ENCODE measurements around the gene CACHD1. TPM values are rescaled to one million over a fixed set of nuclear protein-coding genes. Genes with fewer than 3 reads are reported as not detected.

Gene CACHD1
- total RNA-seq, 1 donor from 2014 or later = 41.0 TPM

DNA sequence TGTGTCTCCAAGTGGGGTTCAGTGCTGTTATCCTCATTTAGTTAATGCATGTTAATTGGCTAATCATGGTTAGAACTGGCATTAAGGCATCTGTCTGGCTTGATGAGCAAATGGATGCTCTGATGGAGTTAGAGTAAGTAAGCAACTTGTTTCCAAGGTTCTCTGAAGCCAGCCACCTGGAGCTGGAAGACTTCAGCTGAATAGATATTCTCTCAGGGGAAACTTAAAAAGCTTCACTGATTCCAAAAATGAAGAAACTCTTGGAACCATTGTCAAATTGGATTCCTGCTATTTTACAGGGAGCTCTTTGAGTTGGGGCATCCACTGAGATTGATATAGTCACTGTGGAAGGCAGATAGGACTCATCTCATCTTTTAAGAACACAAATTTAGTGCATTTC, 118.9 kb downstream of the CACHD1 start:
- Mint-ChIP-seq H3K4me1 (peaks cover 11% of the 10 kb centered on the region), H3K9me3 (peaks cover 9% of the 10 kb centered on the region), H3K27ac (ENCODE audit: unreplicated experiment) (no peak overlapping the region), H3K36me3 (ENCODE audit: low read depth) (peaks cover 25% of the 10 kb centered on the region), H3K27me3 (ENCODE audit: low read depth) (no peaks in the 10 kb centered on the region), H3K4me3 (no peak overlapping the region)
- no peak for DNase-seq (ENCODE audit: low read depth, low spot score)
- no peak for TF ChIP-seq CTCF (conservative IDR thresholded peaks at IDR 0.05)

DNA sequence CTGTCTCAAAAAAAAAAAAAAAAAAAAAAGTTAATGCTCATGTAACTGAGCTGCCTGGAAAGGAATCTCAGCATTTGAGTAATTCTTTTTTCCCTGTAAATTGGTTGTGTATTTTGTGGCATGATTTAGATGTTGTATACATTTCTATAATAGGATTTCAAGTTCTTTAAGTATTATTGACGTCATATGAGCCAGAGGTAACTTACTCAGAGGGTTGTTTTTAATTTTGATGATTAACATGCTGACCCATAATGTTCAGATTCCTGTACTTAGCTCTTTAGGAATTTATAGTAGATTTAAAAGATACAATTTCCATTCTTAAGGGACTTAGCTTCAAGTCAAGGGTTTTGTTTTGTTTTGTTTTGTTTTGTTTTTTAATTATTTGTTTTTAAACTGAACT, 120.4 kb downstream of the CACHD1 start:
- Mint-ChIP-seq H3K27me3 (ENCODE audit: low read depth) (no peaks in the 10 kb centered on the region), H3K27ac (ENCODE audit: unreplicated experiment) (no peak overlapping the region), H3K4me1 (peaks cover 20% of the 10 kb centered on the region), H3K4me3 (no peak overlapping the region), H3K9me3 (peaks cover 5% of the 10 kb centered on the region), H3K36me3 (ENCODE audit: low read depth) (peaks cover 16% of the 10 kb centered on the region)
- no peak for TF ChIP-seq CTCF (conservative IDR thresholded peaks at IDR 0.05)
- no peak for DNase-seq (ENCODE audit: low read depth, low spot score)

DNA sequence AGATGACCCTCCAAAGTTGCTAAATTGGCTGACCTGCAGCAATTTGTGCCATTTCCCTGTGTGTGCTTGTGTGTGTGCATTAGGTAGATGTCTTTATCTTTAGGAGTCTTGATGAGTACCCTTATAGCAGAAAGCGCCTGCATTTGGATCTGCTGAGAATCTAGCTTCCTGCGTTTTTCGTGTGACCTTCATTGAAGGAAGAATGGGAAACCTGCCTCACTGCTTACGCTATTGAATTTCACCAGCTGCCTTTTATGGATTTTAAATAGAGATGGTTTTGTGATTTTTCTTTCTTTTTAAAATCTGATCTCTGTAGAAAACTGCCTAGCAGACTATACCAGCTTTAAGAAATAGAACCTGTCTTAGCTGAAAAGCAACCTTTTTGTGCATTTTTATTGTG, 124.5 kb downstream of the CACHD1 start:
- DNase-seq (ENCODE audit: low read depth, low spot score) = no peak
- no peak for TF ChIP-seq CTCF (conservative IDR thresholded peaks at IDR 0.05)
- no peak overlapping the region for H3K4me3 Mint-ChIP-seq
- peaks cover 49% of the 10 kb centered on the region for H3K4me1 Mint-ChIP-seq
- H3K9me3 Mint-ChIP-seq = peaks cover 7% of the 10 kb centered on the region
- peaks cover 13% of the 10 kb centered on the region for H3K36me3 Mint-ChIP-seq (ENCODE audit: low read depth)
- H3K27me3 Mint-ChIP-seq (ENCODE audit: low read depth) = no peaks in the 10 kb centered on the region
- no peak overlapping the region for H3K27ac Mint-ChIP-seq (ENCODE audit: unreplicated experiment)

- Mint-ChIP-seq H3K4me3 (no peak overlapping the region), H3K36me3 (ENCODE audit: low read depth) (peaks cover 13% of the 10 kb centered on the region), H3K9me3 (peaks cover 5% of the 10 kb centered on the region), H3K27me3 (ENCODE audit: low read depth) (no peaks in the 10 kb centered on the region), H3K27ac (ENCODE audit: unreplicated experiment) (no peak overlapping the region), H3K4me1 (peaks cover 49% of the 10 kb centered on the region)
- TF ChIP-seq CTCF (conservative IDR thresholded peaks at IDR 0.05) = no peak
- no peak for DNase-seq (ENCODE audit: low read depth, low spot score)
Measured at GRCh38 chr1:64595871-64596515, 126.1 kb downstream of the CACHD1 start.

DNA sequence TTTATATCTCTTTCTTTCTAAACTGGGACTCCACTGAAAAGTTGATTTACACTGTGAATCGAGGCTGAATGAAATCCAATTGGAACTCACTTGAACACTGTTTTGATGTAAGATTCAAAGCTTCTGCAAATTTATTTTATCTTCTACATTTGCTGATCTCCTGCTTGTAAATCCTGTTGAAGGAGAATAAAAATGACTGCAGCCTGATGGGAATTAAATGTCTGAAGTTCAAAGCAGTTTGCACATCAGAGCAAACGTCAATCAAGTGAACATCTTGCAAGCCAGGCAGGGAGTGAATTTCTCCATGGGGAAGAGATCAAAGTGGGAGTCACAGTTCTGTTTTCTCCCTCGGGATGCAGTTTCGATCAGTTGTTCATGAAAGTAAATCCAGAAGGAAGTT, 127.2 kb downstream of the CACHD1 start:
- peaks cover 49% of the 10 kb centered on the region for H3K4me1 Mint-ChIP-seq
- no peaks in the 10 kb centered on the region for H3K27me3 Mint-ChIP-seq (ENCODE audit: low read depth)
- H3K9me3 Mint-ChIP-seq = peaks cover 3% of the 10 kb centered on the region
- no peak overlapping the region for H3K27ac Mint-ChIP-seq (ENCODE audit: unreplicated experiment)
- no peak overlapping the region for H3K4me3 Mint-ChIP-seq
- H3K36me3 Mint-ChIP-seq (ENCODE audit: low read depth) = peaks cover 7% of the 10 kb centered on the region
- no peak for DNase-seq (ENCODE audit: low read depth, low spot score)
- TF ChIP-seq CTCF (conservative IDR thresholded peaks at IDR 0.05) = no peak

Data from neural crest cell (in vitro differentiated cells).